PC-9 (cell line): ENCODE data around the gene SMIM12. TPM values are rescaled to one million over a fixed set of nuclear protein-coding genes. Genes with fewer than 3 reads are reported as not detected.

ENCODE experiments used
- Bru-seq: library from RNA; stranded (reverse); fragments of 400-500 nt; gene quantifications from one replicate; lab custom pipeline; 2021; lab: Mats Ljungman, UMichigan
- BruChase-seq, 2 experiments: library from RNA; stranded (reverse); fragments of 400-500 nt; gene quantifications; one replicate each; lab custom pipeline; 2021; lab: Mats Ljungman, UMichigan
- BruUV-seq: library from RNA; stranded (reverse); fragments of 400-500 nt; replicated peaks from 2 replicates; lab custom pipeline; 2021; lab: Mats Ljungman, UMichigan
- CTCF ChIA-PET: fragments of 300-600 bp; sonication (Branson Sonifier 250); formaldehyde crosslinking; loops from one replicate; lab custom pipeline; 2022; ENCODE audit warnings: antibody characterized with exemption; lab: Charles Lee
- POLR2A ChIA-PET: fragments of 300-600 bp; sonication (Branson Sonifier 250); formaldehyde crosslinking; loops from one replicate; lab custom pipeline; 2022; ENCODE audit warnings: antibody characterized with exemption; ENCODE audit not compliant: unreplicated experiment; lab: Charles Lee
- DNase-seq, 2 experiments: peaks; one replicate each; pipeline versions ENCODE4 v3.0.0 to v3.0.0-alpha.2; 2015 to 2022; ENCODE audit warnings: mixed read lengths in 1 of 2
- H2AFZ ChIP-seq: fragments of 200-600 bp; sonication (generic); 2 replicates; pipeline ENCODE4 v1.8.1; 2017; ENCODE audit warnings: antibody characterized with exemption
- H3F3A ChIP-seq: fragments of 200-600 bp; sonication (generic); 2 replicates; pipeline ENCODE4 v1.8.1; 2017; ENCODE audit warnings: antibody characterized with exemption, mild to moderate bottlenecking, low read depth; ENCODE audit not compliant: insufficient read depth
- H3K27ac ChIP-seq: fragments of 200-600 bp; sonication (generic); 2 replicates; pipeline ENCODE4 v1.6.1; 2016; ENCODE audit warnings: mixed run types
- H3K27me3 ChIP-seq: fragments of 200-600 bp; sonication (generic); 2 replicates; pipeline ENCODE4 v1.6.1; 2016; ENCODE audit warnings: low read depth, mixed run types; ENCODE audit not compliant: insufficient read depth
- H3K36me3 ChIP-seq: fragments of 200-600 bp; sonication (generic); 2 replicates; pipeline ENCODE4 v1.6.1; 2016; ENCODE audit warnings: low read depth, mixed run types
- H3K4me1 ChIP-seq: fragments of 200-600 bp; sonication (generic); replicated peaks from 2 replicates; pipeline ENCODE4 v1.6.1; 2016; ENCODE audit warnings: mixed run types; ENCODE audit not compliant: insufficient read depth
- H3K4me2 ChIP-seq: fragments of 200-600 bp; sonication (generic); 2 replicates; pipeline ENCODE4 v1.6.1; 2017; ENCODE audit warnings: mixed run types
- H3K4me3 ChIP-seq: fragments of 200-600 bp; sonication (generic); 2 replicates; pipeline ENCODE4 v1.6.1; 2016; ENCODE audit warnings: mixed run types
- H3K79me2 ChIP-seq: fragments of 200-600 bp; sonication (generic); 2 replicates; pipeline ENCODE4 v1.6.1; 2017; ENCODE audit warnings: low read depth, mixed run types
- H3K9me2 ChIP-seq: fragments of 200-600 bp; sonication (generic); 2 replicates; pipeline ENCODE4 v1.8.1; 2017; ENCODE audit warnings: mild to moderate bottlenecking; ENCODE audit not compliant: insufficient read depth
- H3K9me3 ChIP-seq: fragments of 200-600 bp; sonication (generic); 2 replicates; pipeline ENCODE4 v1.8.1; 2016; ENCODE audit warnings: low read depth; ENCODE audit not compliant: insufficient read depth
- H4K20me1 ChIP-seq: fragments of 200-600 bp; sonication (generic); 2 replicates; pipeline ENCODE4 v1.8.1; 2017; ENCODE audit not compliant: insufficient read depth
- CTCF ChIP-seq: fragments of 200-600 bp; sonication (generic); conservative IDR thresholded peaks from 2 replicates; pipeline ENCODE4 v1.6.1; 2017; ENCODE audit warnings: mixed run types, antibody characterized with exemption, mild to moderate bottlenecking, moderate library complexity
- EZH2 ChIP-seq: fragments of 200-600 bp; sonication (generic); IDR thresholded peaks from 2 replicates; pipeline ENCODE4 v1.8.0; 2017; ENCODE audit warnings: antibody characterized with exemption, low read depth
- intact Hi-C: fragments of 100-400 bp; cut with micrococcal nuclease; formaldehyde crosslinking; loops from one replicate; pipeline ENCODE4 v1.10.0; 2022; ENCODE audit not compliant: unreplicated experiment
- long read RNA-seq: library from polyadenylated mRNA; stranded (forward); transcript quantifications from one replicate; pipeline ENCODE4 v2.0.0, GENCODE V29; 2022
- total RNA-seq: library from RNA; stranded (reverse); gene quantifications from 2 replicates; pipeline ENCODE4 v1.2.3, GENCODE V29; 2021

SMIM12 gene
- total RNA-seq (17.4 and 19.3 TPM in 2 replicates), Bru-seq, nascent RNA (percentile 72 among the genes with signal in this experiment), BruChase-seq, experiment 1, labeled RNA remaining after a 2-hour chase (percentile 69 among the genes with signal in this experiment), BruChase-seq, experiment 2, labeled RNA remaining after a 6-hour chase (percentile 75 among the genes with signal in this experiment)
- long read RNA-seq, transcript SMIM12-202 (2 exons, 897 nt), result minor isoform, 5 of 33 reads
- long read RNA-seq, transcript SMIM12-206 (2 exons, 3,454 nt), result major isoform, 25 of 33 reads
- long read RNA-seq, partial matches to known transcripts, result 0 of 33 reads
- long read RNA-seq, other reads (novel, unspliced or antisense), result 3 of 33 reads

- peak; percentile 85 to 92 for DNase-seq
Measured at GRCh38 chr1:34859446-34860200, at the start of gene SMIM12. TSS of gene SMIM12 (minus strand) at chr1:34859749. CDS start at chr1:34855977, 3,772 bp downstream.

GRCh38 chr1:34908369-34908768 is 48.8 kb upstream of the SMIM12 start:
- no peak overlapping the region for H3K27ac ChIP-seq
- no TSS peak for BruUV-seq
- no peak overlapping the region for H3K4me2 ChIP-seq
- H4K20me1 ChIP-seq, result no peaks in the 10 kb centered on the region
- CTCF ChIA-PET, result no interaction called here
- no peaks in the 10 kb centered on the region for H3K9me2 ChIP-seq
- no peaks in the 10 kb centered on the region for H3F3A ChIP-seq
- no peaks in the 10 kb centered on the region for H3K36me3 ChIP-seq
- peaks cover 93% of the 10 kb centered on the region for H3K27me3 ChIP-seq
- no peaks in the 10 kb centered on the region for H3K79me2 ChIP-seq
- H3K4me3 ChIP-seq, result no peak overlapping the region
- intact Hi-C loops, result no loop called here
- no peaks in the 10 kb centered on the region for H3K9me3 ChIP-seq
- H2AFZ ChIP-seq, result no peak overlapping the region
- DNase-seq, result no peak
- TF ChIP-seq CTCF (no peak), EZH2 (no peak)
- H3K4me1 ChIP-seq, result no peaks in the 10 kb centered on the region
- POLR2A ChIA-PET, result no interaction called here

More at GRCh38 chr1:34859446-34860200, at the start of gene SMIM12:
- Histone ChIP-seq H3K9me3 (no peaks in the 10 kb centered on the region), H3K36me3 (no peaks in the 10 kb centered on the region), H3K4me2 (peak within 1 kb of the TSS; percentile 94), H3K4me3 (peak within 1 kb of the TSS; percentile 88), H3K9me2 (no peaks in the 10 kb centered on the region), H4K20me1 (peaks cover 3% of the 10 kb centered on the region; the same call in 1 of the 2 replicates), H3K4me1 (peaks cover 19% of the 10 kb centered on the region), H3K27ac (no peak within 1 kb of the TSS), H3F3A (no peaks in the 10 kb centered on the region), H3K79me2 (peaks cover 33% of the 10 kb centered on the region), H2AFZ (peak within 1 kb of the TSS; percentile 95), H3K27me3 (no peaks in the 10 kb centered on the region; the same call in 1 of the 2 replicates)
- CTCF ChIA-PET, result interaction anchor here (0.6 to 1.1 kb wide), 6 partner anchors 73 to 909 kb away, joined by 3 to 4 read pairs (median 3); partner anchors contain the start of gene ZMYM4
- POLR2A ChIA-PET, result interaction anchor here (0.6 to 0.8 kb wide), 3 partner anchors 17 to 1383 kb away, joined by 3 to 4 read pairs (median 3); no protein-coding TSS in a partner anchor
- BruUV-seq, result no TSS peak
- no peak for TF ChIP-seq EZH2
- TF ChIP-seq CTCF, result peak; percentile 83
- intact Hi-C loops, result loop anchor here (2.0 to 10.0 kb wide), 4 partner anchors 245 to 785 kb away; partner anchors contain the start of genes KIAA0319L, NCDN and PSMB2

GRCh38 chr1:34907487-34908090 is 48.0 kb upstream of the SMIM12 start:
- peaks cover 93% of the 10 kb centered on the region for H3K27me3 ChIP-seq
- no peak overlapping the region for H3K4me3 ChIP-seq
- ChIA-PET POLR2A (no interaction called here), CTCF (no interaction called here)
- no peak for DNase-seq
- no peaks in the 10 kb centered on the region for H3F3A ChIP-seq
- TF ChIP-seq CTCF (no peak), EZH2 (no peak)
- no peaks in the 10 kb centered on the region for H3K4me1 ChIP-seq
- no peak overlapping the region for H3K27ac ChIP-seq
- no peak overlapping the region for H3K4me2 ChIP-seq
- no peaks in the 10 kb centered on the region for H3K9me3 ChIP-seq
- no peak overlapping the region for H2AFZ ChIP-seq
- H3K9me2 ChIP-seq, result no peaks in the 10 kb centered on the region
- BruUV-seq, result no TSS peak
- no peaks in the 10 kb centered on the region for H3K79me2 ChIP-seq
- intact Hi-C loops, result no loop called here
- no peaks in the 10 kb centered on the region for H4K20me1 ChIP-seq
- H3K36me3 ChIP-seq, result no peaks in the 10 kb centered on the region
